Pancreas (tissue), 10 donors: ENCODE data around the gene NUP107. TPM values are rescaled to one million over a fixed set of nuclear protein-coding genes. Genes with fewer than 3 reads are reported as not detected.
A peak's percentile ranks its signal among the peaks of the same experiment; 100 is the strongest.

Source experiments
- ATAC-seq, 4 donors: fragments of 200-7000 bp; cut with Tn5 transposase; one replicate each; pipeline versions ENCODE4 v1.8.0 to v1.9.1; 2020; ENCODE audit warnings: mild to moderate bottlenecking in 4 of 4, moderate library complexity in 4 of 4
- DNase-seq, 6 donors: peaks; one replicate each; pipeline ENCODE4 v3.0.0-alpha.2; 2020
- FAIRE-seq: peaks from 2 replicates; lab custom pipeline; 2012; peaks lifted over from hg19 to GRCh38; lab: Jason Lieb, UNC
- H3K27ac ChIP-seq, 4 donors: fragments of 200-600 bp; sonication (generic); 1 replicate in 3 of 4; 2 replicates in 1 of 4; pipeline versions ENCODE4 v1.5.0 to v1.8.0; 2020
- H3K27me3 ChIP-seq, 4 donors: fragments of 200-600 bp; one replicate each; pipeline ENCODE4 v1.8.0; 2021
- H3K36me3 ChIP-seq, 3 donors: fragments of 200-600 bp; sonication (generic) in 1 of 3; one replicate each; pipeline versions ENCODE4 v1.5.0 to v1.8.0; 2020 to 2021
- H3K4me1 ChIP-seq, 3 donors: fragments of 200-600 bp; one replicate each; pipeline ENCODE4 v1.8.0; 2021
- H3K4me3 ChIP-seq, 4 donors: fragments of 200-600 bp; sonication (generic) in 2 of 4; one replicate each; pipeline versions ENCODE4 v1.5.0 to v1.8.0; 2020 to 2021
- H3K9me3 ChIP-seq, 4 donors: fragments of 200-600 bp; one replicate each; pipeline ENCODE4 v1.8.0; 2021
- WGBS, 2 donors: extraction: QIAGEN DNeasy Blood & Tissue Kit; methylation state at CpG; one replicate each; pipeline ENCODE4 v1.1.7; 2013; 5-methylcytosine and 5-hydroxymethylcytosine counted together
- intact Hi-C, 3 donors: fragments of 100-400 bp; cut with DNase I; formaldehyde crosslinking; loops; one replicate each; pipeline versions ENCODE4 v1.11.1 to v1.14.2; 2022
- polyA plus RNA-seq, 2 donors: library from polyadenylated mRNA; stranded (reverse); fragments of 200-250 nt; gene quantifications; one replicate each; pipeline ENCODE4 v1.2.3, GENCODE V29; 2013
- total RNA-seq, 6 donors: library from RNA; stranded (reverse); fragmentation: NEBNext Ultra II Directional in 4 of 6; extraction: Animal tissue kit (Norgen Biotek cat#: 25700) in 4 of 6; gene quantifications; one replicate each; pipeline versions ENCODE4 v1.2.1 to v1.2.4, GENCODE V29; 2021 to 2023
- TF ChIP-seq, protein P1 (sequence below), 4 donors: fragments of 200-600 bp; sonication (generic) in 3 of 4; IDR thresholded peaks; one replicate each; pipeline versions ENCODE4 v1.5.0 to v1.8.0; 2021; ENCODE audit warnings: antibody characterized with exemption in 4 of 4
- donor health status: healthy with polysubstance abuse.
- donor health status: DM: no; HTN: no; CAD: no; lungs with moderate emphysema.
- donor health status: DM: no; HTN: no; CAD: no.
- donor health status: control.
- donor health status: control.
- donor health status: Bipolar disorder and iron deficiency.
- donor health status: DM: yes; HTN: yes; CAD: no.
- donor health status: DM: no; HTN: no; CAD: no.
- donor health status: DM: no; HTN: no; CAD: no.
- donor health status: DM: yes; HTN: yes; CAD: no.

Gene NUP107
- total and polyA plus RNA-seq, 8 donors: 11.3 to 22.1 (median 14.6) TPM

DNA sequence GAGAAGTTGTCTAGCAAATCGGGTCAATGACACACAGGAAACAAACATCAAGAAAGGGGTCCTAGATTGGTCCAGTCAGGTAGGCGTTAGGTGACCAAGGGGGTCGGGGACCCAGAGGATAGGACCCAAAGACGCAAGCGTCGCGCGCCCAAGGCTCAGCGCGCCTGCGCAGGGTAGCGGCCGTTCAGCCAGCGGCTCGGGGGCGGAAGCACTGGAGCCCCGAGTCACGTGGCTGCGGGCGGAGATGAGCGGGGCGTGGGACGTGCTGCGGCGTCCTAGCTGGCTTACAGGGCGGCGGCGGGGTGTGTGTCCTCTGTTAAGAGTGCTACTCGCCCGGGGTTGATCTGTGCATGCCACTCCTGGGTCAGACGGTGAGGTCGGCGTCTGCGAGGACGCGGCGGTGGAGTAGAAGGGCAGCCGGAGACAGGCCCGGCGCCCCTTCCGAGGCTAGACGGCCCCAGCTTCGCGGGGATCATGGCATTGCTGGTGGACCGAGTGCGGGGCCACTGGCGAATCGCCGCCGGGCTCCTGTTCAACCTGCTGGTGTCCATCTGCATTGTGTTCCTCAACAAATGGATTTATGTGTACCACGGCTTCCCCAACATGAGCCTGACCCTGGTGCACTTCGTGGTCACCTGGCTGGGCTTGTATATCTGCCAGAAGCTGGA lies 59.3 kb downstream of the NUP107 start, which contains the start of gene SLC35E3:
SLC35E3 (plus strand) TSS at position 273 of the 668 bp plus-strand sequence; CDS start at position 475, 202 bp downstream.
- peak within 1 kb of the TSS; percentile 28 to 60 (median 58) for H3K27ac ChIP-seq
- no peaks in the 10 kb centered on the region for H3K27me3 ChIP-seq
- H3K9me3 ChIP-seq: no peaks in the 10 kb centered on the region
- H3K36me3 ChIP-seq: no peaks in the 10 kb centered on the region
- no peak for FAIRE-seq
- 0% methylated on average over 52 of the region's 52 CpGs for WGBS, 2 donors
- TF ChIP-seq, protein P1, sequence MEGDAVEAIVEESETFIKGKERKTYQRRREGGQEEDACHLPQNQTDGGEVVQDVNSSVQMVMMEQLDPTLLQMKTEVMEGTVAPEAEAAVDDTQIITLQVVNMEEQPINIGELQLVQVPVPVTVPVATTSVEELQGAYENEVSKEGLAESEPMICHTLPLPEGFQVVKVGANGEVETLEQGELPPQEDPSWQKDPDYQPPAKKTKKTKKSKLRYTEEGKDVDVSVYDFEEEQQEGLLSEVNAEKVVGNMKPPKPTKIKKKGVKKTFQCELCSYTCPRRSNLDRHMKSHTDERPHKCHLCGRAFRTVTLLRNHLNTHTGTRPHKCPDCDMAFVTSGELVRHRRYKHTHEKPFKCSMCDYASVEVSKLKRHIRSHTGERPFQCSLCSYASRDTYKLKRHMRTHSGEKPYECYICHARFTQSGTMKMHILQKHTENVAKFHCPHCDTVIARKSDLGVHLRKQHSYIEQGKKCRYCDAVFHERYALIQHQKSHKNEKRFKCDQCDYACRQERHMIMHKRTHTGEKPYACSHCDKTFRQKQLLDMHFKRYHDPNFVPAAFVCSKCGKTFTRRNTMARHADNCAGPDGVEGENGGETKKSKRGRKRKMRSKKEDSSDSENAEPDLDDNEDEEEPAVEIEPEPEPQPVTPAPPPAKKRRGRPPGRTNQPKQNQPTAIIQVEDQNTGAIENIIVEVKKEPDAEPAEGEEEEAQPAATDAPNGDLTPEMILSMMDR (IDR thresholded peaks at IDR 0.05): no peak
- peak; percentile 99 to 100 (median 100) for ATAC-seq
- intact Hi-C loops: no loop called here
- H3K4me3 ChIP-seq: peak within 1 kb of the TSS; percentile 34 to 81 (median 70)
- peak; percentile 86 to 96 (median 90) for DNase-seq
- peaks cover 8 to 9% (median 8%) of the 10 kb centered on the region in 3 donors for H3K4me1 ChIP-seq

DNA sequence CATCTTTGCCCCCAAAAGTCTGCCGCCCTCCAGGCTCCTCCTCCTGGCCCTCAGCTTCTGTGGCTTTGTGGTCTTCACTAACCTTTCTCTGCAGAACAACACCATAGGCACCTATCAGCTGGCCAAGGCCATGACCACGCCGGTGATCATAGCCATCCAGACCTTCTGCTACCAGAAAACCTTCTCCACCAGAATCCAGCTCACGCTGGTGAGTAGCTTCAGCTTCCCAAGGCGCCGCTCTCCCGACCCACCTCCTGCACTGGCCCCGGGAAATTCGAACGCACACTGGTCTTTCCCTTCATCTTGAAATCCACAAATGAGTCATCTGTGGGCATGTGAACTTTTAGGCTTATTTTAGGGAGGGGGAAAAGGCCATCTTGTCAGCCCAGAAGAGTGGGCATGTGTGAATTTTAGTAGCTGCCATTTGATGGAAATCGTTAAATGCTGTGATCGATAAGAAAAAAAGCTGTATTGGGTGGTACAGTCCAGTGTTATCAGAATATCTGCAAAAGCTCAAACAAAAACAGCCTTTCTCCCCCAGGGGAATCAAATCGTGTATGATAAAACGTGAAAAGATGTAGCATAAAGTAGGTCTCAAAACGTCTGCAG lies 59.9 kb downstream of the NUP107 start:
- Histone ChIP-seq H3K4me3 (peak overlapping the region; percentile 34 to 81 (median 70)), H3K9me3 (no peaks in the 10 kb centered on the region), H3K4me1 (peaks cover 8 to 9% (median 8%) of the 10 kb centered on the region in 3 donors), H3K27ac (peak overlapping the region; percentile 28 to 60 (median 58)), H3K27me3 (no peaks in the 10 kb centered on the region), H3K36me3 (no peaks in the 10 kb centered on the region)
- no peak for FAIRE-seq
- TF ChIP-seq, protein P1 (IDR thresholded peaks at IDR 0.05): no peak
- DNase-seq: peak; percentile 45 to 73 (median 58)
- intact Hi-C loops: no loop called here
- ATAC-seq: peak; percentile 74 to 86 (median 77)
- WGBS, 2 donors: 1 to 2% methylated on average over 15 of the region's 15 CpGs

DNA sequence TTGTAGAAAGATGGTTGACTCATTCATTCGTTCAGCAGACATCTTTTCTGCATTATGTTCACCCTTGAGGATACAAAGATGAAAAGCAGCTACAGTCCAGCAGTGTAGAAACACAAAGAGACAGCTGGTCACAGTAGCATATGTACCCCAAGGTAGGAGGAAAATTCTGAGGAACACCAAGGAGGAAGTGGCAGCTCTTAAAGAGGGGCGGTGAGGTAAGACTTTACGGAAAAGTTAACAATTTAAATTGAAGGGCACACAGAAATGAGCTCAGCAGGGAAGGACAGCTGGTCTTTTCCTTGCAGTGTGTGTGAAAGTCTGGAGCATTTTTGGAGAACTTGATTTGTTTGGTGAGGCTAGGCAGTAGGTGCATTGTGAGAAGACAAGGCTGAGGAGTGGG lies 62.7 kb downstream of the NUP107 start:
- Histone ChIP-seq H3K27ac (no peak overlapping the region), H3K36me3 (no peaks in the 10 kb centered on the region), H3K9me3 (no peaks in the 10 kb centered on the region), H3K4me1 (peaks cover 8 to 9% (median 8%) of the 10 kb centered on the region in 3 donors), H3K4me3 (no peak overlapping the region), H3K27me3 (no peaks in the 10 kb centered on the region)
- TF ChIP-seq, protein P1 (IDR thresholded peaks at IDR 0.05): no peak
- 92% methylated on average over 3 of the region's 3 CpGs for WGBS, 2 donors
- FAIRE-seq (no peak), ATAC-seq (no peak), DNase-seq (no peak)
- intact Hi-C loops: no loop called here

DNA sequence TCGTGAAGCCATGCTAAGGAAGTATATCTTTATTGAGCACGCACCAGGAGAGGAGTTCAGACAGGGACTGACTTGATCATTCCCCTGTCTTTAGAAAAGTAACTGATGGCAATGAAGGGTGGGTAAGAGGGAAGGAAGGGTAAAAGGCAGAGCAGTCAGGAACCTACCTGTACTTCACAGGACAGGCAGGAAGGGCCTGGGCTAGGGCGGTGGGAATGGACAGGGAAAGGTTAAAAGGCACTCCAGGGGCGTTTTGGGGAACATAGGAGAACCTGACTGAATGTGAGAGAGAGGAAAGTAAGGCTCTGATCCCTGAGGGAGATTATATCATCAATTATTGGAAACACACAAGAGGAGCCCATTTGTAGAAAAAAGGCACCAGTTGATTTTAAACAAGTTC lies 63.1 kb downstream of the NUP107 start:
- ATAC-seq (no peak), DNase-seq (no peak), FAIRE-seq (no peak)
- TF ChIP-seq, protein P1 (IDR thresholded peaks at IDR 0.05): no peak
- intact Hi-C loops: no loop called here
- Histone ChIP-seq H3K4me1 (peaks cover 8 to 9% (median 8%) of the 10 kb centered on the region in 3 donors), H3K27me3 (no peaks in the 10 kb centered on the region), H3K4me3 (no peak overlapping the region), H3K9me3 (no peaks in the 10 kb centered on the region), H3K27ac (no peak overlapping the region), H3K36me3 (no peaks in the 10 kb centered on the region)
- WGBS, 2 donors: 80 to 87% methylated on average over 4 of the region's 4 CpGs
